ENCODE data around the gene TRDMT1.

The TRDMT1 gene

GRCh38 chr10:17241611-17242333 is 40.3 kb upstream of the TRDMT1 start:
- no peak for TF ChIP-seq CTCF (conservative IDR thresholded peaks at IDR 0.05; ENCODE audit: control insufficient read depth, insufficient read depth, low read depth, low read length)
- H3K4me3 ChIP-seq (ENCODE audit: control insufficient read depth, low read depth, low read length): no peak overlapping the region
- DNase-seq (ENCODE audit: low read depth): no peak

DNA sequence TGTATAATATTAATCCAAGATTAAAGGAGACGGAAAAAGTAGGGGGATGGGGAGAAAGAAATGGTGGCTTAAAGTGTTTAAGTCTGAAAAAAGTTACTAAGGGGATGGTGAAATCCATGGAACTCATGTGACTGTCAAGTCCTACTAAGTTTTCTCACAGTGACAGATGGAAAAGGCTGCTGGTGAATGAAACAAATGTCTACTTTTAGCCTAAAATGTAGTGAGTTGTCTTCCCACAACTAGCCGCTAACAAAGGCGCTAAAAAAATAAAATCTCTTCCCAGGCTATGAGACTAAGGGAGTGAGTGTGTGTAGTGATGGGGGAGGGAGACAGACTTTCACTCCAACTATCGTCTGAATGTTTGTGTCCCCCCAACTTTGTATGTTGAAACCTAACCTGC is 39.1 kb upstream of the TRDMT1 start:
- TF ChIP-seq CTCF (conservative IDR thresholded peaks at IDR 0.05; ENCODE audit: control insufficient read depth, insufficient read depth, low read depth, low read length): no peak
- DNase-seq (ENCODE audit: low read depth): peak; percentile 15

DNA sequence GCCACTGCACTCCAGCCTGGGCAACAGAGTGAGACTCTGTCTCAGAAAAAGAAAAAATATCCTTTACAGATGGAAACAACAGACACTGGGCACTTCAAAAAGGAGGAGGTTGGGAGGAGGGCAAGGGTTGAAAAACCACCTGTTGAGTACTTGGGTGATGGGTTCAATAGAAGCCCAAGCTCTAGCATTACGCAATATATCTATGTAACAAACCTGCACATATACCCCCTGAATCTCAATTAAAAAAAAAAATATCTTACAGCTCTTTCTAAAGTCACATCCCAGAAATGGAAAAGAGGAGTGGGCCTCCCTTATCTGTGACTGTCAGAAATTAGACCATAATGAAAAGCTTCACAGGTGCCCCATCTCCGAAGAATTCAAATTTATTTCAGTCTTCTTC is 38.6 kb upstream of the TRDMT1 start:
- no peak for TF ChIP-seq CTCF (conservative IDR thresholded peaks at IDR 0.05; ENCODE audit: control insufficient read depth, insufficient read depth, low read depth, low read length)
- no peak overlapping the region for H3K4me3 ChIP-seq (ENCODE audit: control insufficient read depth, low read depth, low read length)
- DNase-seq (ENCODE audit: low read depth): no peak

More for the DNA sequence above, 39.1 kb upstream of the TRDMT1 start:
- H3K4me3 ChIP-seq (ENCODE audit: control insufficient read depth, low read depth, low read length): no peak overlapping the region

GRCh38 chr10:17239345-17240085 is 38.0 kb upstream of the TRDMT1 start:
- TF ChIP-seq CTCF (conservative IDR thresholded peaks at IDR 0.05; ENCODE audit: control insufficient read depth, insufficient read depth, low read depth, low read length): no peak
- DNase-seq (ENCODE audit: low read depth): no peak
- H3K4me3 ChIP-seq (ENCODE audit: control insufficient read depth, low read depth, low read length): no peak overlapping the region

DNA sequence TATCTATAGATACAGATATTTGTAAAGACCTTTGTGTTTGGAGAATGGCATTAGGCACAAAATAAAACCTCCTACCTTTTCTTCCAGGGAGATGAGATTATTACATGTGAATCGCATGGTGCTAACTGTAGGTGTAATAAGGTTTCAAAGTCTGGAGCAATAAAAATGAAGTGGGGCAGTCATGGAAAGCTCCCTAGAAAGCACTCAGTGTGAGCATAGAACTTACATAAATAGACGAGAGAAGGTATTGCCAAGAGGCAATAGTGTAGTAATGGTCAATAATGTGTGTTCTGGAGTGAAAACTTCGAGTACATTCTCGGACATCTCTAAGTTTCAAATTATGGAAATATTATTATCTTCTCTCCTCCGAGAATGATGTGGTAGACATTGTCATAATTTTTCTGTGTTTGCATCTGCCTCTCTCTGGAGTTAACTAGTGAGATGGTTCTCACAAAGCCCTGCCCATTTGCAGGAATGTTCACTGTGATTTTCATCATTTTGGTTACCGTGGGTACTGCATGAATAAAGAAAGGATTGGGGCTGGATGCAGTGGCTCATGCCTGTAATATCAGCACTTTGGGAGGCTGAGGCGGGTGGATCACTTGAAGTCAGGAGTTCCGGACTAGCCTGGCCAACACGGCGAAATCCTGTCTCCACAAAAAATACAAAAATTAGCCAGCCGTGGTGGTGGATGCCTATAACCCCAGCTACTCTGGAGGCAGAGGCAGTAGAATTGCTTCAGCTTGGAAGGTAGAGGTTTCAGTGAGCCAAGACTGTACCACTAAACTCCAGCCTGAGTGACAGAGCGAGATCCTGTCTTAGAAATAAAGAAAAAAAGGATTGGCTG is 37.2 kb upstream of the TRDMT1 start:
- peak; percentile 88 for DNase-seq (ENCODE audit: low read depth)
- no peak for TF ChIP-seq CTCF (conservative IDR thresholded peaks at IDR 0.05; ENCODE audit: control insufficient read depth, insufficient read depth, low read depth, low read length)
- H3K4me3 ChIP-seq (ENCODE audit: control insufficient read depth, low read depth, low read length): no peak overlapping the region

- peak; percentile 73 for DNase-seq (ENCODE audit: low read depth)
- no peak overlapping the region for H3K4me3 ChIP-seq (ENCODE audit: control insufficient read depth, low read depth, low read length)
- no peak for TF ChIP-seq CTCF (conservative IDR thresholded peaks at IDR 0.05; ENCODE audit: control insufficient read depth, insufficient read depth, low read depth, low read length)
These were observed 36.5 kb upstream of the TRDMT1 start for GRCh38 chr10:17237915-17238444.
